OCI-LY7 (cell line): Measurements from ENCODE around the gene C9orf78.

Source experiments
- EZH2phosphoT487 ChIP-seq: fragments of 200-600 bp; sonication (generic); IDR thresholded peaks from 2 replicates; pipeline ENCODE4 v1.6.1; 2018; ENCODE audit warnings: low read depth, borderline replicate concordance, mild to moderate bottlenecking, mixed run types, antibody characterized with exemption, low read length, moderate library complexity, mixed read lengths
- TF ChIP-seq, protein P1 (sequence below): fragments of 200-600 bp; sonication (generic); conservative IDR thresholded peaks from 2 replicates; pipeline ENCODE4 v1.5.1; 2014; ENCODE audit warnings: mild to moderate bottlenecking, antibody characterized with exemption, low read length, moderate library complexity, mixed read lengths

DNA sequence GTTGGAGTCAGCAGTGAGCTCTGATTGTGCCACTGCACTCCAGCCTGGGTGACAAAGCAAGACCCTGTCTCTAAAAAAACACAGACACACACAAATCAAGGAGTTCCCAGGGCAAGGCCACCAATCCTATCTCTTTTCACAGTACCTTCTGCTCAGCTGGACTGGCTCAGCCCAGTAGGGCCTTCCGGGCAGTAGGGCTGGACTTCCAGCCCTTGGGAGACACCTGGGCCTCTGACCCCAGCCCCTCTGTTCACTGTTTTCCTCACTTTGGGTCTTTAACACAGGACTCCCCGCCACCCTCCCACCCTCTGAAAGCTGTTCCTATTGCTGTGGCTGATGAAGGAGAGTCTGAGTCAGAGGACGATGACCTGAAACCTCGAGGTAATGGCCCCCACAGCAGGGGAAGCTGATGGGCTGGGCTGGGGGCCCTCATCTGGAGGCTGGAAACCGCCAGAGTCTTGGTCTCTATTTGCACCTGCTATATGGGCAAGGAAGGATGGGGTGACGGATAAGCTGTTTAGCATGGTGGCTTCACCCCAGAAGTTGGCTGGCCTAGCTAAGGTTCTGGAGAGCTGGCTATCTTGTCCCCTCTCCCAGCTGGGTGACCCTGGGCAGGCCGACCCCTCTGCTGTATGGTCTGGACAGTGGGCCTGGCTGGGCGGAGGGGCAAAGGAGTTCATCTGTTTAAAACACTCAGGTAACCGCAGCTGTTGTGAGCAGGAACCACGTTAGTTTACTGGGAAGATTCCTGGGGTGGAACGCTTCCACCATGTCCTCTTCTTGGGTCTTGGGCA is 25.8 kb upstream of the C9orf78 start:
- TF ChIP-seq, protein P1, sequence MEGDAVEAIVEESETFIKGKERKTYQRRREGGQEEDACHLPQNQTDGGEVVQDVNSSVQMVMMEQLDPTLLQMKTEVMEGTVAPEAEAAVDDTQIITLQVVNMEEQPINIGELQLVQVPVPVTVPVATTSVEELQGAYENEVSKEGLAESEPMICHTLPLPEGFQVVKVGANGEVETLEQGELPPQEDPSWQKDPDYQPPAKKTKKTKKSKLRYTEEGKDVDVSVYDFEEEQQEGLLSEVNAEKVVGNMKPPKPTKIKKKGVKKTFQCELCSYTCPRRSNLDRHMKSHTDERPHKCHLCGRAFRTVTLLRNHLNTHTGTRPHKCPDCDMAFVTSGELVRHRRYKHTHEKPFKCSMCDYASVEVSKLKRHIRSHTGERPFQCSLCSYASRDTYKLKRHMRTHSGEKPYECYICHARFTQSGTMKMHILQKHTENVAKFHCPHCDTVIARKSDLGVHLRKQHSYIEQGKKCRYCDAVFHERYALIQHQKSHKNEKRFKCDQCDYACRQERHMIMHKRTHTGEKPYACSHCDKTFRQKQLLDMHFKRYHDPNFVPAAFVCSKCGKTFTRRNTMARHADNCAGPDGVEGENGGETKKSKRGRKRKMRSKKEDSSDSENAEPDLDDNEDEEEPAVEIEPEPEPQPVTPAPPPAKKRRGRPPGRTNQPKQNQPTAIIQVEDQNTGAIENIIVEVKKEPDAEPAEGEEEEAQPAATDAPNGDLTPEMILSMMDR: no peak
- TF ChIP-seq EZH2phosphoT487: no peak
